Thyroid gland (tissue), 4 donors: ENCODE measurements around the gene KIAA1755. TPM values are rescaled to one million over a fixed set of nuclear protein-coding genes. Genes with fewer than 3 reads are reported as not detected.

ENCODE experiments used
- DNase-seq, 2 donors: peaks; one replicate each; pipeline ENCODE4 v3.0.0-alpha.2; 2019
- H3K27ac ChIP-seq, 3 donors: fragments of 200-600 bp; sonication (generic); 1 replicate in 2 of 3; 2 replicates in 1 of 3; pipeline ENCODE4 v1.5.1; 2016 to 2019; ENCODE audit warnings: mild to moderate bottlenecking in 1 of 3, moderate library complexity in 1 of 3
- H3K27me3 ChIP-seq: fragments of 200-600 bp; sonication (generic); one replicate; pipeline ENCODE4 v1.5.1; 2019
- H3K36me3 ChIP-seq, 2 donors: fragments of 200-600 bp; sonication (generic); one replicate each; pipeline ENCODE4 v1.5.1; 2016 to 2019
- H3K4me1 ChIP-seq, 2 donors: fragments of 200-600 bp; sonication (generic); one replicate each; pipeline ENCODE4 v1.5.1; 2017 to 2019
- H3K4me3 ChIP-seq, 3 donors: fragments of 200-600 bp; sonication (generic); replicated peaks in 1 of 3; 1 replicate in 2 of 3; 2 replicates in 1 of 3; pipeline ENCODE4 v1.5.1; 2016; ENCODE audit warnings: mild to moderate bottlenecking in 1 of 3
- H3K9me3 ChIP-seq: fragments of 200-600 bp; sonication (generic); one replicate; pipeline ENCODE4 v1.5.1; 2017
- POLR2A ChIP-seq, 2 donors: fragments of 450-650 bp; IDR thresholded peaks; one replicate each; pipeline ENCODE4 v1.6.1; 2017; ENCODE audit warnings: antibody characterized with exemption in 2 of 2, mild to moderate bottlenecking in 2 of 2, moderate library complexity in 1 of 2
- WGBS, 2 donors: methylation state at CpG; one replicate each; pipeline ENCODE4 v1.1.5; 2017; 5-methylcytosine and 5-hydroxymethylcytosine counted together
- intact Hi-C: fragments of 100-400 bp; cut with DNase I; formaldehyde crosslinking; loops from one replicate; pipeline ENCODE4 v1.15.1; 2023
- total RNA-seq, 4 donors: library from RNA; depleted of rRNA; stranded (reverse); fragments of >200 nt; gene quantifications; one replicate each; pipeline ENCODE4 v1.2.3, GENCODE V29; 2016
- TF ChIP-seq, protein P1 (sequence below), 6 experiments: fragments of 200-600 bp in 3 of 6; fragments of 450-650 bp in 3 of 6; sonication (generic) in 3 of 6; IDR thresholded peaks; one replicate each; pipeline ENCODE4 v1.5.1; 2016 to 2019; ENCODE audit warnings: antibody characterized with exemption in 6 of 6, mild to moderate bottlenecking in 2 of 6, inconsistent platforms in 1 of 6, moderate library complexity in 1 of 6

Gene KIAA1755
- total RNA-seq, 4 donors from 2014 or later = 1.0 to 5.5 (median 1.7) TPM

GRCh38 chr20:38218566-38218885 is 42.0 kb downstream of the KIAA1755 start:
- no peak for TF ChIP-seq POLR2A (IDR thresholded peaks at IDR 0.05)
- TF ChIP-seq, protein P1, sequence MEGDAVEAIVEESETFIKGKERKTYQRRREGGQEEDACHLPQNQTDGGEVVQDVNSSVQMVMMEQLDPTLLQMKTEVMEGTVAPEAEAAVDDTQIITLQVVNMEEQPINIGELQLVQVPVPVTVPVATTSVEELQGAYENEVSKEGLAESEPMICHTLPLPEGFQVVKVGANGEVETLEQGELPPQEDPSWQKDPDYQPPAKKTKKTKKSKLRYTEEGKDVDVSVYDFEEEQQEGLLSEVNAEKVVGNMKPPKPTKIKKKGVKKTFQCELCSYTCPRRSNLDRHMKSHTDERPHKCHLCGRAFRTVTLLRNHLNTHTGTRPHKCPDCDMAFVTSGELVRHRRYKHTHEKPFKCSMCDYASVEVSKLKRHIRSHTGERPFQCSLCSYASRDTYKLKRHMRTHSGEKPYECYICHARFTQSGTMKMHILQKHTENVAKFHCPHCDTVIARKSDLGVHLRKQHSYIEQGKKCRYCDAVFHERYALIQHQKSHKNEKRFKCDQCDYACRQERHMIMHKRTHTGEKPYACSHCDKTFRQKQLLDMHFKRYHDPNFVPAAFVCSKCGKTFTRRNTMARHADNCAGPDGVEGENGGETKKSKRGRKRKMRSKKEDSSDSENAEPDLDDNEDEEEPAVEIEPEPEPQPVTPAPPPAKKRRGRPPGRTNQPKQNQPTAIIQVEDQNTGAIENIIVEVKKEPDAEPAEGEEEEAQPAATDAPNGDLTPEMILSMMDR (IDR thresholded peaks at IDR 0.05) = no peak
- H3K4me3 ChIP-seq = no peak overlapping the region
- intact Hi-C loops = no loop called here
- no peak overlapping the region for H3K27ac ChIP-seq
- H3K36me3 ChIP-seq = no peaks in the 10 kb centered on the region
- H3K9me3 ChIP-seq = no peaks in the 10 kb centered on the region
- H3K4me1 ChIP-seq = peaks cover 0 to 3% of the 10 kb centered on the region in 2 donors
- no peaks in the 10 kb centered on the region for H3K27me3 ChIP-seq
- 87 to 91% methylated on average over 7 of the region's 7 CpGs for WGBS, 2 donors
- DNase-seq = no peak

DNA sequence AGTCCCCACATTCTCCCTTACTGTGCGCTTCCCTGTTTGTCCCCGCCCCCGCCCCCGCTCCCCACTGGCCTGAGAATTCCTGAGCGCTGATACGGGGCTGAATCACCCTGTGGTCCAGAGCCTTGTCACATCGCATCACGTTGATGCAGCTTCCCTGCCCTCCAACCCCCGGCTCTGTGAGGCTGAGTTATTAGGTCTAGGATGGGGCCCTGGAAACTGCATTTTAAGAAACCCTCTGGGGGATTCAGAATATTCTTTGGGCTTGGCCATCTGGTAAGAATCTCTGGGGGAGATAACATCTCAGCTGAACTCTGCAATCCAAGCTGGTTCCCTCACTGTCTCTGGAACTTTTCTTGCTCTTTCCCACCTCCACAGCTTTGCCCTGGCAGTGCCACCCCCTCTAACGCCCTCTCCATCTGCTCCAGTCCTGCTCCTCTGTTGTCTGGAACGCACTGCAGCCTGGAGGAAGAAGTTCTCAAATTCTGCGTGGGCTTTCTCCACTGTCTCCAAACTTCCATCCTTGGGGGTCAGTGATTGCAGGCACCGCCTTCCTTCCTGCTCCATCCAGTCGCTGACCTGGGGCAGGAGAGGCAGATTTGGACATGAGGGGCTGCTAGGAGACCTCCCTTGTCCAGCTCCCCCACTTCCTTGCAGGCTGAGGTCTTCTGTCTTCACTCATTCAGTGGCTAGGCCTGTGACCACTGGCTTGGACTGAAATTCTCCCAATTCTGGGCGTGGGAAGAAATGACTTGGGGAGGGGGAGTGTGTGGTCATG is 42.6 kb downstream of the KIAA1755 start:
- H3K36me3 ChIP-seq = no peaks in the 10 kb centered on the region
- TF ChIP-seq, protein P1 (IDR thresholded peaks at IDR 0.05) = no peak
- no peak for TF ChIP-seq POLR2A (IDR thresholded peaks at IDR 0.05)
- no peak overlapping the region for H3K4me3 ChIP-seq
- WGBS, 2 donors = 53 to 60% methylated on average over 15 of the region's 15 CpGs
- intact Hi-C loops = no loop called here
- peak in 1 of 2 donors; percentile 23 for DNase-seq
- peaks cover 0 to 3% of the 10 kb centered on the region in 2 donors for H3K4me1 ChIP-seq
- H3K27me3 ChIP-seq = no peaks in the 10 kb centered on the region
- H3K9me3 ChIP-seq = no peaks in the 10 kb centered on the region
- H3K27ac ChIP-seq = no peak overlapping the region

GRCh38 chr20:38216746-38217595 is 43.6 kb downstream of the KIAA1755 start:
- no peak for DNase-seq
- WGBS, 2 donors = 78 to 87% methylated on average over 8 to 24 of the region's 24 CpGs
- Histone ChIP-seq H3K4me1 (peaks cover 0 to 3% of the 10 kb centered on the region in 2 donors), H3K4me3 (no peak overlapping the region), H3K36me3 (no peaks in the 10 kb centered on the region), H3K27me3 (no peaks in the 10 kb centered on the region), H3K9me3 (no peaks in the 10 kb centered on the region), H3K27ac (no peak overlapping the region)
- TF ChIP-seq, protein P1 (IDR thresholded peaks at IDR 0.05) = no peak
- TF ChIP-seq POLR2A (IDR thresholded peaks at IDR 0.05) = no peak
- intact Hi-C loops = no loop called here

- H3K27ac ChIP-seq = no peak overlapping the region
- TF ChIP-seq, protein P1 (IDR thresholded peaks at IDR 0.05) = no peak
- TF ChIP-seq POLR2A (IDR thresholded peaks at IDR 0.05) = no peak
- no peak overlapping the region for H3K4me3 ChIP-seq
- intact Hi-C loops = no loop called here
- WGBS, 2 donors = 84 to 95% methylated on average over 3 to 6 of the region's 6 CpGs
- no peaks in the 10 kb centered on the region for H3K9me3 ChIP-seq
- DNase-seq = no peak
- H3K4me1 ChIP-seq = peaks cover 0 to 3% of the 10 kb centered on the region in 2 donors
- no peaks in the 10 kb centered on the region for H3K36me3 ChIP-seq
- no peaks in the 10 kb centered on the region for H3K27me3 ChIP-seq
Observed at GRCh38 chr20:38216201-38216600, 44.3 kb downstream of the KIAA1755 start.
